ENCODE measurements around the gene AKR1B1. TPM values are rescaled to one million over a fixed set of nuclear protein-coding genes. Genes with fewer than 3 reads are reported as not detected.

The AKR1B1 gene
- total and polyA plus RNA-seq, 2 of the 13 experiments (the other 11 are each of a cell fraction or from before 2014, with no cell fraction given), result 89.9 to 133 TPM

- TF ChIP-seq, protein P1, sequence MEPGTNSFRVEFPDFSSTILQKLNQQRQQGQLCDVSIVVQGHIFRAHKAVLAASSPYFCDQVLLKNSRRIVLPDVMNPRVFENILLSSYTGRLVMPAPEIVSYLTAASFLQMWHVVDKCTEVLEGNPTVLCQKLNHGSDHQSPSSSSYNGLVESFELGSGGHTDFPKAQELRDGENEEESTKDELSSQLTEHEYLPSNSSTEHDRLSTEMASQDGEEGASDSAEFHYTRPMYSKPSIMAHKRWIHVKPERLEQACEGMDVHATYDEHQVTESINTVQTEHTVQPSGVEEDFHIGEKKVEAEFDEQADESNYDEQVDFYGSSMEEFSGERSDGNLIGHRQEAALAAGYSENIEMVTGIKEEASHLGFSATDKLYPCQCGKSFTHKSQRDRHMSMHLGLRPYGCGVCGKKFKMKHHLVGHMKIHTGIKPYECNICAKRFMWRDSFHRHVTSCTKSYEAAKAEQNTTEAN (CRISPR knock-in tag; conservative IDR thresholded peaks at IDR 0.05), result peak; percentile 98
- no peak for TF ChIP-seq ZSCAN12 (CRISPR knock-in tag; IDR thresholded peaks at IDR 0.05)
- TF ChIP-seq ZNF652 (CRISPR knock-in tag; IDR thresholded peaks at IDR 0.05; ENCODE audit: borderline replicate concordance, low read depth), result no peak
- TF ChIP-seq KLF15 (CRISPR knock-in tag; IDR thresholded peaks at IDR 0.05; ENCODE audit: borderline replicate concordance), result no peak
- no peak for TF ChIP-seq ATF6 (CRISPR knock-in tag; conservative IDR thresholded peaks at IDR 0.05)
- TF ChIP-seq NFKBIZ (CRISPR knock-in tag; IDR thresholded peaks at IDR 0.05), result no peak
- TF ChIP-seq, protein P2, sequence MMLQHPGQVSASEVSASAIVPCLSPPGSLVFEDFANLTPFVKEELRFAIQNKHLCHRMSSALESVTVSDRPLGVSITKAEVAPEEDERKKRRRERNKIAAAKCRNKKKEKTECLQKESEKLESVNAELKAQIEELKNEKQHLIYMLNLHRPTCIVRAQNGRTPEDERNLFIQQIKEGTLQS (CRISPR knock-in tag; IDR thresholded peaks at IDR 0.05), result no peak
- TF ChIP-seq TRIM22 (IDR thresholded peaks at IDR 0.05), result no peak
- no peak for TF ChIP-seq NBN (conservative IDR thresholded peaks at IDR 0.05)
- no peak for TF ChIP-seq LRRFIP1 (CRISPR knock-in tag; conservative IDR thresholded peaks at IDR 0.05)
- no peak for TF ChIP-seq NR3C1 (CRISPR knock-in tag; IDR thresholded peaks at IDR 0.05)
- no peak; a peak in 1 of 4 replicates for TF ChIP-seq KLF16 (CRISPR knock-in tag; IDR thresholded peaks at IDR 0.05)
- TF ChIP-seq ZNF619 (CRISPR knock-in tag; IDR thresholded peaks at IDR 0.05), result no peak
- no peak for TF ChIP-seq ZNF335 (CRISPR knock-in tag; IDR thresholded peaks at IDR 0.05)
- no peak for TF ChIP-seq ZNF143 (CRISPR knock-in tag; IDR thresholded peaks at IDR 0.05)
- TF ChIP-seq THRA (CRISPR knock-in tag; IDR thresholded peaks at IDR 0.05; ENCODE audit: borderline replicate concordance), result peak; percentile 44; the same call in 1 of the 2 replicates
- TF ChIP-seq ZNF17 (CRISPR knock-in tag; IDR thresholded peaks at IDR 0.05), result no peak
- TF ChIP-seq, protein P3, sequence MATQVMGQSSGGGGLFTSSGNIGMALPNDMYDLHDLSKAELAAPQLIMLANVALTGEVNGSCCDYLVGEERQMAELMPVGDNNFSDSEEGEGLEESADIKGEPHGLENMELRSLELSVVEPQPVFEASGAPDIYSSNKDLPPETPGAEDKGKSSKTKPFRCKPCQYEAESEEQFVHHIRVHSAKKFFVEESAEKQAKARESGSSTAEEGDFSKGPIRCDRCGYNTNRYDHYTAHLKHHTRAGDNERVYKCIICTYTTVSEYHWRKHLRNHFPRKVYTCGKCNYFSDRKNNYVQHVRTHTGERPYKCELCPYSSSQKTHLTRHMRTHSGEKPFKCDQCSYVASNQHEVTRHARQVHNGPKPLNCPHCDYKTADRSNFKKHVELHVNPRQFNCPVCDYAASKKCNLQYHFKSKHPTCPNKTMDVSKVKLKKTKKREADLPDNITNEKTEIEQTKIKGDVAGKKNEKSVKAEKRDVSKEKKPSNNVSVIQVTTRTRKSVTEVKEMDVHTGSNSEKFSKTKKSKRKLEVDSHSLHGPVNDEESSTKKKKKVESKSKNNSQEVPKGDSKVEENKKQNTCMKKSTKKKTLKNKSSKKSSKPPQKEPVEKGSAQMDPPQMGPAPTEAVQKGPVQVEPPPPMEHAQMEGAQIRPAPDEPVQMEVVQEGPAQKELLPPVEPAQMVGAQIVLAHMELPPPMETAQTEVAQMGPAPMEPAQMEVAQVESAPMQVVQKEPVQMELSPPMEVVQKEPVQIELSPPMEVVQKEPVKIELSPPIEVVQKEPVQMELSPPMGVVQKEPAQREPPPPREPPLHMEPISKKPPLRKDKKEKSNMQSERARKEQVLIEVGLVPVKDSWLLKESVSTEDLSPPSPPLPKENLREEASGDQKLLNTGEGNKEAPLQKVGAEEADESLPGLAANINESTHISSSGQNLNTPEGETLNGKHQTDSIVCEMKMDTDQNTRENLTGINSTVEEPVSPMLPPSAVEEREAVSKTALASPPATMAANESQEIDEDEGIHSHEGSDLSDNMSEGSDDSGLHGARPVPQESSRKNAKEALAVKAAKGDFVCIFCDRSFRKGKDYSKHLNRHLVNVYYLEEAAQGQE (IDR thresholded peaks at IDR 0.05; ENCODE audit: borderline replicate concordance in 1 of 2, low read depth in 1 of 2, low read length in 2 of 2), result no peak
These were observed 39.8 kb downstream of the AKR1B1 start (continued) for GRCh38 chr7:134419085-134419484.

All from HepG2 (cell line).